ENCODE measurements around the gene USP10.

The USP10 gene

GRCh38 chr16:84764970-84765369 lies 65.2 kb downstream of the USP10 start:
- TF ChIP-seq CREB1 (IDR thresholded peaks at IDR 0.05; ENCODE audit: low read depth): no peak
- TF ChIP-seq REST (IDR thresholded peaks at IDR 0.05; ENCODE audit: low read depth): no peak
- no peak for TF ChIP-seq EGR1 (IDR thresholded peaks at IDR 0.05)
- no peak for TF ChIP-seq USF1 (IDR thresholded peaks at IDR 0.05)
- no peak for TF ChIP-seq TEAD4 (IDR thresholded peaks at IDR 0.05)
- TF ChIP-seq FOXM1 (IDR thresholded peaks at IDR 0.05; ENCODE audit: borderline replicate concordance, low read depth): no peak
- TF ChIP-seq TAF1 (IDR thresholded peaks at IDR 0.05; ENCODE audit: low read depth): no peak
- TF ChIP-seq NFIC (IDR thresholded peaks at IDR 0.05): no peak
- no peak for TF ChIP-seq MAX (IDR thresholded peaks at IDR 0.05)
- no peak for TF ChIP-seq TCF12 (IDR thresholded peaks at IDR 0.05; ENCODE audit: low read depth)
- TF ChIP-seq CEBPB (IDR thresholded peaks at IDR 0.05): no peak
- TF ChIP-seq RAD21 (IDR thresholded peaks at IDR 0.05; ENCODE audit: low read depth): no peak
- TF ChIP-seq YY1 (IDR thresholded peaks at IDR 0.05; ENCODE audit: low read depth): no peak
- no peak for TF ChIP-seq EP300 (IDR thresholded peaks at IDR 0.05; ENCODE audit: borderline replicate concordance)

- no peak for TF ChIP-seq TEAD4 (IDR thresholded peaks at IDR 0.05)
- TF ChIP-seq EP300 (IDR thresholded peaks at IDR 0.05; ENCODE audit: borderline replicate concordance): no peak
- no peak for TF ChIP-seq YY1 (IDR thresholded peaks at IDR 0.05; ENCODE audit: low read depth)
- no peak for TF ChIP-seq TCF12 (IDR thresholded peaks at IDR 0.05; ENCODE audit: low read depth)
- no peak for TF ChIP-seq NFIC (IDR thresholded peaks at IDR 0.05)
These were observed 66.1 kb downstream of the USP10 start for GRCh38 chr16:84765616-84766580.

GRCh38 chr16:84766978-84767773 lies 67.4 kb downstream of the USP10 start:
- TF ChIP-seq TCF12 (IDR thresholded peaks at IDR 0.05; ENCODE audit: low read depth) (no peak), FOXM1 (IDR thresholded peaks at IDR 0.05; ENCODE audit: borderline replicate concordance, low read depth) (no peak), CREB1 (IDR thresholded peaks at IDR 0.05; ENCODE audit: low read depth) (no peak), RAD21 (IDR thresholded peaks at IDR 0.05; ENCODE audit: low read depth) (no peak), REST (IDR thresholded peaks at IDR 0.05; ENCODE audit: low read depth) (no peak), EGR1 (IDR thresholded peaks at IDR 0.05) (no peak)

GRCh38 chr16:84768061-84768807 lies 68.4 kb downstream of the USP10 start:
- TF ChIP-seq EGR1 (IDR thresholded peaks at IDR 0.05): no peak
- no peak for TF ChIP-seq TAF1 (IDR thresholded peaks at IDR 0.05; ENCODE audit: low read depth)
- no peak for TF ChIP-seq NFIC (IDR thresholded peaks at IDR 0.05)
- no peak for TF ChIP-seq RAD21 (IDR thresholded peaks at IDR 0.05; ENCODE audit: low read depth)
- TF ChIP-seq REST (IDR thresholded peaks at IDR 0.05; ENCODE audit: low read depth): no peak
- no peak for TF ChIP-seq EP300 (IDR thresholded peaks at IDR 0.05; ENCODE audit: borderline replicate concordance)
- no peak for TF ChIP-seq CREB1 (IDR thresholded peaks at IDR 0.05; ENCODE audit: low read depth)
- no peak for TF ChIP-seq USF1 (IDR thresholded peaks at IDR 0.05)
- TF ChIP-seq MAX (IDR thresholded peaks at IDR 0.05): no peak
- no peak for TF ChIP-seq YY1 (IDR thresholded peaks at IDR 0.05; ENCODE audit: low read depth)
- TF ChIP-seq TCF12 (IDR thresholded peaks at IDR 0.05; ENCODE audit: low read depth): no peak
- TF ChIP-seq ZBTB7A (IDR thresholded peaks at IDR 0.05; ENCODE audit: low read depth): no peak
- TF ChIP-seq TEAD4 (IDR thresholded peaks at IDR 0.05): no peak
- TF ChIP-seq CEBPB (IDR thresholded peaks at IDR 0.05): no peak
- no peak for TF ChIP-seq FOXM1 (IDR thresholded peaks at IDR 0.05; ENCODE audit: borderline replicate concordance, low read depth)
